Body of pancreas (tissue), 4 donors: Measurements from ENCODE around the gene POLR1G. TPM values are rescaled to one million over a fixed set of nuclear protein-coding genes. Genes with fewer than 3 reads are reported as not detected.

Source experiments
- ATAC-seq: fragments of 150-250 bp; one replicate; pipeline ENCODE4 v1.9.1; 2016
- DNase-seq, 4 donors: peaks; one replicate each; pipeline ENCODE4 v3.0.0-alpha.2; 2019
- H3K27ac ChIP-seq, 4 donors: fragments of 200-600 bp; sonication (generic); 1 replicate in 3 of 4; 2 replicates in 1 of 4; pipeline versions ENCODE4 v1.5.1 to v1.6.1; 2016 to 2019; ENCODE audit warnings: mild to moderate bottlenecking in 1 of 4, mixed read lengths in 1 of 4, moderate library complexity in 1 of 4
- H3K27me3 ChIP-seq, 2 donors: fragments of 200-600 bp; sonication (generic); one replicate each; pipeline ENCODE4 v1.6.0; 2016; ENCODE audit warnings: mild to moderate bottlenecking in 1 of 2
- H3K36me3 ChIP-seq, 2 donors: fragments of 200-600 bp; sonication (generic); replicated peaks in 1 of 2; 2 replicates each; pipeline ENCODE4 v1.5.1; 2016; ENCODE audit warnings: low read depth in 2 of 2; ENCODE audit not compliant: insufficient read depth in 1 of 2
- H3K4me1 ChIP-seq: fragments of 200-600 bp; sonication (generic); one replicate; pipeline ENCODE4 v1.6.0; 2016
- H3K4me3 ChIP-seq, 2 donors: fragments of 200-600 bp; sonication (generic); 1 replicate in 1 of 2; 2 replicates in 1 of 2; pipeline ENCODE4 v1.5.1; 2016 to 2019
- H3K9me3 ChIP-seq, 3 donors: fragments of 200-600 bp; sonication (generic); 1 replicate in 2 of 3; 2 replicates in 1 of 3; pipeline ENCODE4 v1.5.1; 2016
- POLR2A ChIP-seq, 3 donors: fragments of 450-650 bp; IDR thresholded peaks; one replicate each; pipeline ENCODE4 v1.6.1; 2016; ENCODE audit warnings: antibody characterized with exemption in 3 of 3, mild to moderate bottlenecking in 2 of 3
- WGBS, 2 donors: methylation state at CpG; one replicate each; pipeline ENCODE4 v1.1.5; 2017; 5-methylcytosine and 5-hydroxymethylcytosine counted together
- intact Hi-C: fragments of 100-400 bp; cut with DNase I; formaldehyde crosslinking; loops from one replicate; pipeline ENCODE4 v1.15.1; 2023
- total RNA-seq, 2 donors: library from RNA; depleted of rRNA; stranded (reverse); fragments of >200 nt; gene quantifications; one replicate each; pipeline ENCODE4 v1.1.0, GENCODE V29; 2016
- TF ChIP-seq, protein P1 (sequence below), 7 experiments: fragments of 450-650 bp in 4 of 7; fragments of 200-600 bp in 3 of 7; sonication (generic) in 3 of 7; IDR thresholded peaks; one replicate each; pipeline ENCODE4 v1.5.1; 2016 to 2019; ENCODE audit warnings: antibody characterized with exemption in 7 of 7

Gene POLR1G
- total RNA-seq, 2 donors from 2014 or later, result 1.8 to 2.0 TPM

DNA sequence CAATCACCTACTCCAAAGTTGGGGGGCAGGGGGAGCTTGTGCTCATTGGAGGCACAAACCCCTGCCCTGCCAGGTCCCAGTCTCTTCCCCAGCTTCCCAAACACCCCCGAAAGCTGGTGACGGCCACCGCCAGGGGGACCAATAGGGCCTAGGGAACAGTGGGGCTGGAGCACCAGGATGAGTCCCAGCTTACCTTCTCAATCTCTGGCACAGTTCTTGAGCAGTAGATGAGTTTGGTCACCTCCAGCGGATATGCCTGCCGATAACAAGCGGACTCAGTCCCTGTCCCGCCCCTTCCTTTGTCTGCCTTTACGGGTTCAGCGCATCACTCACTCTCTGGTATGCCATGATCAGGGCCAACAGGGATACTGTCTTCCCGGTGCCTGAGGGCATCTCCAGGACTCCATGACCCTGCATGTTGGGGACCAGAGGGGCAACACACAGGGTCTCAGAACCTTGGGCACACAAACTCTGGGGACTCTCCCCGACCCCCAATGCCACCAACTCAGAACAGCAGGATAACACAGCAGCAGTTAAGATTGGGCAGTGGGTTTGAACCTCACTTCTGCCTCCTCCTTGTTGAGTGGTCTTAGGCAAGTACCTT is 37.6 kb upstream of the POLR1G start:
- 92 to 94% methylated on average over 8 to 11 of the region's 11 CpGs for WGBS, 2 donors
- TF ChIP-seq, protein P1, sequence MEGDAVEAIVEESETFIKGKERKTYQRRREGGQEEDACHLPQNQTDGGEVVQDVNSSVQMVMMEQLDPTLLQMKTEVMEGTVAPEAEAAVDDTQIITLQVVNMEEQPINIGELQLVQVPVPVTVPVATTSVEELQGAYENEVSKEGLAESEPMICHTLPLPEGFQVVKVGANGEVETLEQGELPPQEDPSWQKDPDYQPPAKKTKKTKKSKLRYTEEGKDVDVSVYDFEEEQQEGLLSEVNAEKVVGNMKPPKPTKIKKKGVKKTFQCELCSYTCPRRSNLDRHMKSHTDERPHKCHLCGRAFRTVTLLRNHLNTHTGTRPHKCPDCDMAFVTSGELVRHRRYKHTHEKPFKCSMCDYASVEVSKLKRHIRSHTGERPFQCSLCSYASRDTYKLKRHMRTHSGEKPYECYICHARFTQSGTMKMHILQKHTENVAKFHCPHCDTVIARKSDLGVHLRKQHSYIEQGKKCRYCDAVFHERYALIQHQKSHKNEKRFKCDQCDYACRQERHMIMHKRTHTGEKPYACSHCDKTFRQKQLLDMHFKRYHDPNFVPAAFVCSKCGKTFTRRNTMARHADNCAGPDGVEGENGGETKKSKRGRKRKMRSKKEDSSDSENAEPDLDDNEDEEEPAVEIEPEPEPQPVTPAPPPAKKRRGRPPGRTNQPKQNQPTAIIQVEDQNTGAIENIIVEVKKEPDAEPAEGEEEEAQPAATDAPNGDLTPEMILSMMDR (IDR thresholded peaks at IDR 0.05), result no peak
- TF ChIP-seq POLR2A (IDR thresholded peaks at IDR 0.05), result no peak
- ATAC-seq, result no peak
- Histone ChIP-seq H3K27me3 (no peaks in the 10 kb centered on the region), H3K9me3 (no peaks in the 10 kb centered on the region), H3K4me1 (peaks cover 6% of the 10 kb centered on the region), H3K4me3 (no peak overlapping the region), H3K27ac (no peak overlapping the region), H3K36me3 (peaks cover 0 to 2% of the 10 kb centered on the region in 2 donors)
- intact Hi-C loops, result no loop called here
- no peak for DNase-seq

DNA sequence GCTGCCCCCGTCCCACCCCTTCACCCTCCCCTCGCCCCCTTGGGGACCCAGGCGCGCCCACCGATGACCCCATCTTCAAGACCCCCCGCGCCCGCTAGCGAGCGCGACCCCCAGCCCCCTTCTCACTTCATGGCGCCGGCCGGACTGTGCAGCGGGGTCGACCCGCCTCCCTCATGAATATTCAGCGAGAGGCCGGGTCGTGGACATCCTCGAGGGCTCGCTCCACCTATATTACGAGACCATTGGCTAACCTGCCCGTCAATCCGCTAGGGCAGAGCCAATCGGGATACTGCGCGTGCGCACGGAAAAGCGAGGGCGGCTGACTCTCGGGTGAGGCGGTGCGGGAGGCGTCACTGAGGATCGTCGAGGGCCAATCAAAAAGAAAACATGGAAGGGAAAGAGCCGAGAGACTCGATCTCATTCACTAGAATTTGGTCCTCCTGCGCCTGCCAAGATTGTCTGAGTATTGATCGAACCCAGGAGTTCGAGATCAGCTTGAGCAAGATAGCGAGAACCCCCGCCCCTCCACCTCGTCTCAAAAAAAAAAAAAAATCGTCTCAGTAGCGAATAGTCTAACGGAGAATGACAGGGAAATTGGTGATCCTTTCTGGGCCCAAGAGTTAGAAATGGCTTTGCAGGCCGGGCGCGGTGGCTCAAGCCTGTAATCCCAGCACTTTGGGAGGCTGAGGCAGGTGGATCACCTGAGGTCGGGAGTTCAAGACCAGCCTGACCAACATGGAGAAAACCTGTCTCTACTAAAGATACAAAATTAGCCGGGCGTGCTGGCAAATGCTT is 35.8 kb upstream of the POLR1G start, which contains the start of gene ERCC2:
Gene ERCC2 (minus strand): TSS at position 164 of the 795 bp plus-strand sequence. CDS start 33 bp downstream, at position 131.
- Histone ChIP-seq H3K4me3 (peak within 1 kb of the TSS; percentile 52 to 94), H3K9me3 (no peaks in the 10 kb centered on the region), H3K27ac (peak within 1 kb of the TSS; percentile 45 to 88 (median 71)), H3K4me1 (peaks cover 6% of the 10 kb centered on the region), H3K36me3 (no peaks in the 10 kb centered on the region), H3K27me3 (no peaks in the 10 kb centered on the region)
- DNase-seq (peak; percentile 99 to 100 (median 99)), ATAC-seq (peak; percentile 100)
- 2 to 6% methylated on average over 34 to 55 of the region's 55 CpGs for WGBS, 2 donors
- intact Hi-C loops, result no loop called here
- TF ChIP-seq, protein P1 (IDR thresholded peaks at IDR 0.05), result no peak
- TF ChIP-seq POLR2A (IDR thresholded peaks at IDR 0.05), result peak in 2 of 3 donors; percentile 34 to 53

DNA sequence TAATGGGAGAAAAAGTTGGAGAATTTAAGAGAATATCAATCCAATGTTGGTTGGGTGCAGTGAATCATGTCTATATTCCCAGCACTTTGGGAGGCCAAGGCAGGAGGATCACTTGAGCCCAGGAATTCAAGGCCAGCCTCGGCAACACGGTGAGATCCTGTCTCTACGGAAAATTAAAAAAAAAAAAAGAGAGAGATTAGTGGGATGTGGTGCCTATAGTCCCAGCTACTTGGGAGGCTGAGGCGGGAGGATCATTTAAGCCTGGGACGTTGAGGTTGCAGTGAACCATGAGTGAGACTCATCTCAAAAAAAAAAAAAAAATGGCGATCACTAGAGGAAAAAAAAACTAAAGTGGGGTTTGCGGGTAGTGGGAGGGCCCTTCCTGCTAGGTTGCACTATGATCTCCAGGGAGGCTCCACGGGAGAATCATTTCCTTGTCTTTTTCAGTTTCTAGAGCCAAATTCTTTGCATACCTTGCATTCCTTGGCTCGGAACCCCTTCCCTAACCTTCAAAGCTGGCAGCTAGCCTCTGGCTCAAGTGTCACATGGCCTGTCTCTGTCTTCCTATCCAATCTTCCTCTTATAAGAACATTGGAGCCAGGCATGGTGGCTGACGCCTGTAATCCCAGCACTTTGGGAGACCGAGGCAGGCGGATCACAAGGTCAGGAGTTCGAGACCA is 30.3 kb upstream of the POLR1G start:
- TF ChIP-seq POLR2A (IDR thresholded peaks at IDR 0.05), result no peak
- TF ChIP-seq, protein P1 (IDR thresholded peaks at IDR 0.05), result no peak
- intact Hi-C loops, result no loop called here
- Histone ChIP-seq H3K27me3 (no peaks in the 10 kb centered on the region), H3K9me3 (no peaks in the 10 kb centered on the region), H3K4me3 (no peak overlapping the region), H3K27ac (peak overlapping the region in 3 of 4 donors; percentile 60 to 77 (median 61)), H3K36me3 (no peaks in the 10 kb centered on the region), H3K4me1 (no peaks in the 10 kb centered on the region)
- WGBS, 2 donors, result 50 to 68% methylated on average over 13 of the region's 13 CpGs
- ATAC-seq (peak; percentile 92), DNase-seq (peak; percentile 54 to 77 (median 66))

DNA sequence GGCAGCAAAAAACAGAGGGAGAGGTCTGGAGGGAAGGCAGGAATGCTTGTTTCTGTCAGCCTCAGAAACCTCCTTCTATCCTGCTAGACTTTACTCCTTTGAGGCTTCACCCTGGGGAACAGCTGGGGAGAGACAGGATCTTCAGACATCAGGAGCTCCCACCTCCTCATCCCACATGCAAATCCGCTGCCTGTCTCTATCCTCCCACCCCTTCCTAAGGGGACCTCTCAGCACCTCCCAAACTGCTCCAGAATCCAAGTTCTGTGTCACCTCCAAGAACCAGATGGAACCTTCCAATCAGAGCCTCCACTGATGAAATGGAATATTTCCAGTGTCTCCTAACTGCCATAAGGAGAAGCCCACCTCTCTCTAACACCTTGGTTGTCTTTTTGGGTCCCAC is 26.3 kb upstream of the POLR1G start:
- H3K4me1 ChIP-seq, result no peaks in the 10 kb centered on the region
- H3K27ac ChIP-seq, result no peak overlapping the region
- intact Hi-C loops, result no loop called here
- H3K36me3 ChIP-seq, result no peaks in the 10 kb centered on the region
- no peaks in the 10 kb centered on the region for H3K27me3 ChIP-seq
- TF ChIP-seq, protein P1 (IDR thresholded peaks at IDR 0.05), result no peak
- TF ChIP-seq POLR2A (IDR thresholded peaks at IDR 0.05), result no peak
- no peak overlapping the region for H3K4me3 ChIP-seq
- DNase-seq (no peak), ATAC-seq (no peak)
- no peaks in the 10 kb centered on the region for H3K9me3 ChIP-seq
- WGBS, 2 donors, result 67 to 88% methylated on average over 1 of the region's 1 CpG
